ENCODE results near the gene HOXC5.

HOXC5 gene

GRCh38 chr12:54010053-54010971 is 22.5 kb upstream of the HOXC5 start:
- no peaks in the 10 kb centered on the region for H3K9me3 ChIP-seq (ENCODE audit: control insufficient read depth, low read length)
- H3K27ac ChIP-seq, result no peak overlapping the region
- peaks cover 15% of the 10 kb centered on the region for H3K27me3 ChIP-seq (ENCODE audit: control insufficient read depth, insufficient read depth, low read length)

GRCh38 chr12:54010972-54011664 is 21.7 kb upstream of the HOXC5 start:
- Histone ChIP-seq H3K4me3 (ENCODE audit: low read depth, low read length) (no peak overlapping the region), H3K27me3 (ENCODE audit: control insufficient read depth, insufficient read depth, low read length) (peaks cover 19% of the 10 kb centered on the region), H3K79me2 (no peaks in the 10 kb centered on the region), H3K9ac (no peak overlapping the region), H2AFZ (no peak overlapping the region), H3K9me3 (ENCODE audit: control insufficient read depth, low read length) (no peaks in the 10 kb centered on the region), H3K4me1 (peaks cover 1% of the 10 kb centered on the region), H3K36me3 (ENCODE audit: control insufficient read depth, insufficient read depth, low read length) (no peaks in the 10 kb centered on the region), H3K27ac (no peak overlapping the region), H3K4me2 (ENCODE audit: low read length) (no peak overlapping the region)
- TF ChIP-seq CTCF (IDR thresholded peaks at IDR 0.05), result no peak

More at GRCh38 chr12:54010053-54010971, 22.5 kb upstream of the HOXC5 start:
- Histone ChIP-seq H3K36me3 (ENCODE audit: control insufficient read depth, insufficient read depth, low read length) (no peaks in the 10 kb centered on the region), H3K4me2 (ENCODE audit: low read length) (no peak overlapping the region), H2AFZ (no peak overlapping the region), H3K9ac (no peak overlapping the region), H3K4me3 (ENCODE audit: low read depth, low read length) (no peak overlapping the region), H3K79me2 (no peaks in the 10 kb centered on the region), H3K4me1 (peaks cover 3% of the 10 kb centered on the region)
- no peak for TF ChIP-seq CTCF (IDR thresholded peaks at IDR 0.05)

- no peak overlapping the region for H3K4me2 ChIP-seq (ENCODE audit: low read length)
- no peak for TF ChIP-seq CTCF (IDR thresholded peaks at IDR 0.05)
- peaks cover 20% of the 10 kb centered on the region for H3K27me3 ChIP-seq (ENCODE audit: control insufficient read depth, insufficient read depth, low read length)
- no peaks in the 10 kb centered on the region for H3K79me2 ChIP-seq
- no peaks in the 10 kb centered on the region for H3K4me1 ChIP-seq
- no peaks in the 10 kb centered on the region for H3K36me3 ChIP-seq (ENCODE audit: control insufficient read depth, insufficient read depth, low read length)
- H2AFZ ChIP-seq, result no peak overlapping the region
- H3K9me3 ChIP-seq (ENCODE audit: control insufficient read depth, low read length), result no peaks in the 10 kb centered on the region
- H3K27ac ChIP-seq, result no peak overlapping the region
- H3K4me3 ChIP-seq (ENCODE audit: low read depth, low read length), result no peak overlapping the region
- H3K9ac ChIP-seq, result no peak overlapping the region
Observed at GRCh38 chr12:54011665-54012532, 21.0 kb upstream of the HOXC5 start.

GRCh38 chr12:54012631-54013409 is 20.0 kb upstream of the HOXC5 start:
- H3K36me3 ChIP-seq (ENCODE audit: control insufficient read depth, insufficient read depth, low read length), result no peaks in the 10 kb centered on the region
- H3K27me3 ChIP-seq (ENCODE audit: control insufficient read depth, insufficient read depth, low read length), result peaks cover 20% of the 10 kb centered on the region
- H3K9me3 ChIP-seq (ENCODE audit: control insufficient read depth, low read length), result no peaks in the 10 kb centered on the region
- no peak overlapping the region for H3K4me3 ChIP-seq (ENCODE audit: low read depth, low read length)
- H3K27ac ChIP-seq, result no peak overlapping the region
- no peaks in the 10 kb centered on the region for H3K4me1 ChIP-seq
- H3K4me2 ChIP-seq (ENCODE audit: low read length), result no peak overlapping the region
- H3K9ac ChIP-seq, result no peak overlapping the region
- no peak overlapping the region for H2AFZ ChIP-seq
- H3K79me2 ChIP-seq, result no peaks in the 10 kb centered on the region
- no peak for TF ChIP-seq CTCF (IDR thresholded peaks at IDR 0.05)

Data from parathyroid adenoma (tissue), 2 donors.